M059J (cell line): Measurements from ENCODE around the gene TNFSF8. TPM values are rescaled to one million over a fixed set of nuclear protein-coding genes. Genes with fewer than 3 reads are reported as not detected.

ENCODE experiments used
- DNase-seq: peaks from one replicate; pipeline ENCODE4 v3.0.0-alpha.2; 2012; ENCODE audit warnings: low read depth
- total RNA-seq: library from RNA; depleted of rRNA; stranded (reverse); fragments of >200 nt; shearing (Covaris generic); gene quantifications from 2 replicates; pipeline ENCODE4 v1.2.3, GENCODE V29; 2014

The TNFSF8 gene
- total RNA-seq, 1 experiment from 2014 or later: not detected

DNA sequence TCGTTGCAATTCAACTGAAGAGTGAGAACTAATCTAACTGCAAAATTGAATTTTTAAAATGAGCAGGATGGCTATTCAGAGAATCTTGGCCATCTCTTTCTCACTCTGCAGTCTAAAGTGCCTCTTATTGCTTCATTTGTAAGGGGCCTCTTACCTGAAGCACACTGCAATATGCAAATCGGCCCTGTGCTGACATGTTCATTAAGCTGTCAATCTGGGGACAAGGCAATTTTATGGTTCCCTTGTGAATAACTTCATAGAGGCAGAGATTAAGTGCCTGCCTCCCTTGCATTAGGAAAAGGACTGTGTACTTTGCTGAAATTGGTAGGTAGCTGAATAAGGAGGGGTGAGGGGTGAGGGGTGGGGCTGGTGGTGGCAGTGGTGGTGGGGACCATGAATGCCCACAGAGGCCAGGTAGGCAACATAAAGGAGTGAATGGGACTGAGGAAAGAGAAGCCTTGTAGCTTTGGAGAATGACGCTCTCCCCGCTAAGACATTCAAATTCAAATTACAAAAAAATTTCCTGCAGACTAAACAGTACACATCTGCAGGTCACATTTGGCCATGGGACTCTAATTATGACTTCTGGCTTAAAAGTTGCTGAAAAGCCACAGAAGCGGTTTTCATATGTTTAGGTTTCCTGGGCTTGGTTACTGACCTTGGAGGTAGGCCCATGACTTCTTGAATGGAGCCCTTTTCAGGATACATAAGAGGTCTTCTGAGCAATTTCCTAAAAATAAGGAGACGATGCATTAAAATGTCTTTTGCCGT, 25.0 kb downstream of the TNFSF8 start:
- DNase-seq: no peak

DNA sequence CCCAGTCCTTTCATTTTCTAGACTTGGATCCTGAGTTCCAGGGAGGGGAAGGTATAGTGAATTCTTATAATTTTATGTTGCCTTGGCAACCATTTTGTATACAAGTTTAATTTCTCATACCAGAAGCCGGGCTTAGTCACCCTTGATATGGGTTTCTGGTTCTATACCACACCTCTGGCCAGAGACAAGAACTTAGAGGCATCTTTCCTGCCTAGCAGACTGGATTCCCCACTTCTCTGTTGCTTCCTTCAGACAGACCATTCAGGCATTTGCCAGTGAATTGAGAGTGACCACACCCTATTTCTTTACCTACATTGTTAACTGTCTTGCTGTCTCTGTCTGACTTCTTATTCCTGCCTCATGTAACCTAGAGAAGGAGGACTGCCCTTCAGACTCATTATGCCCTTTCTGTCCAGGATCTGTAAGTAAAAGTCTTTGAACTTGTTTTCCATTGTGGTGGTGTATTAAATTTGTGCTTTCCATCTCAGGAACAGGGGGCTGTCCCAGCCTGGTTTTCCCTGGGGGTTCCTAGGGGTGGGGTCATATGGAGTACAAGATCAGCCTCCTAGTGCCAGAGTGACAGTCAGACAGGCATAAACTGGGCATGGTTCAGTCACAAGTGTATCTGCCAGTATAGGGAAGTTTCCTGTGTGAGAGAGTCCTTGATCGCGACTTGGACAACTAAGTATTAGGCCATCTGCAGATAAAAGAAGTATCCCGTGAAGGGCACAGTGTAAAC, 27.4 kb downstream of the TNFSF8 start:
- peak; percentile 78 for DNase-seq

DNA sequence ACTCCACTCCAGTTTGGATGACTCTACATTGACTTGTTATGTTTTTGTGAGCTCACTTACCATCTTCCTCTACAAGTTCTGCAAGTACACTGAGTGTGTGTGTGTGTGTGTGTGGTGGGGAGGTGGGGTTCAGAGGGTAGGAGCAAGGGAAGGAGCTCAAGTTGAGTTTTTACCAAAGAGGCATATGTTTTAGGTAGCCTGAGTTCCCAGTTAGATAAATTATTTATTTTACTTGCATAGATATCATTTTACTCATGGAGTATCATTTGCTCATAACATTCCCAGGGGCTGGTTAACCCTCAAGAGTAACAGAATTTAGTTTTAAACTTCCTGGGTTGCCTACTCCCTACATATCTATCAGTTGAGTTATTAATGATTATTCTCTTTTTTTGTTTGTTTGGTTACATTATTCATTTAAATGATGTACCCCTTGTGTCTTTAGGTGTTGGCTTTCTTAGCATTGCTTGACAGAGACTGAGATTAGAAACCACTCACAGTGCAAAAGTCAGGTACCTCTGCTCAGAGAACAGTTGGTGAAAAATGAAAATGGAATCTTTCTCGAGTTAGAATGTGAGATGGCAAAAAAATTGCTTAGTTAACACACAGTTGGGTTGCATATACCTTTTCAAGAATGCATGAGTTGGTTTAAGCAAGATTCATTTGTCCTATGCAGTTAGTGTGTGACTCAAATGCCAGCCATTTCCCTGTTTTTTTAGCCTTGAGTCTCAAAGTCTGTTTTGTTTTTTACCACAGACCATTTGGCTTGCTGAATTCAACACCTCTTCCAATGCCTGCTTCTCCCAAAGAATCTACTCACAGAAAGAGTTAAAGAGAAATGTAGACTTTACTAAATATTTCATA, 29.2 kb downstream of the TNFSF8 start:
- DNase-seq: peak; percentile 66

DNA sequence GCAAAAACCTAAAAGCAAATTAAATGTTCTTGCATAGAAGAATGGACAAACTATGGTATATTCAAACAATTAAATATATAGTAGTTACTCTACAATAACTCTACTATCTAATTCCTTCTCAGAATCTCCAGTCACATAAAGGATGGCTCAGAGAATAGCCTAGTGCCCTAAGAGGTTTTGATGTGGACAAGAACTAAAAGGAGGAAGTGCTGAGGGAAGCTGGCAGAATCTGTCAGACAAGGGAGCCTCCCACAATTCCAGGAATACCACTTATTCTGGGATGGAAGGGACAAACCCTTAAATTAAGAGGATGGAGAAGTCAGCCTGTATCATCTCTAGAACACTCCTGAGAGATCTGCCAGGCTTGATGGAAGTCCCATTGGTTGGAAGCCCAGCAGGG, 30.4 kb downstream of the TNFSF8 start:
- DNase-seq: no peak

DNA sequence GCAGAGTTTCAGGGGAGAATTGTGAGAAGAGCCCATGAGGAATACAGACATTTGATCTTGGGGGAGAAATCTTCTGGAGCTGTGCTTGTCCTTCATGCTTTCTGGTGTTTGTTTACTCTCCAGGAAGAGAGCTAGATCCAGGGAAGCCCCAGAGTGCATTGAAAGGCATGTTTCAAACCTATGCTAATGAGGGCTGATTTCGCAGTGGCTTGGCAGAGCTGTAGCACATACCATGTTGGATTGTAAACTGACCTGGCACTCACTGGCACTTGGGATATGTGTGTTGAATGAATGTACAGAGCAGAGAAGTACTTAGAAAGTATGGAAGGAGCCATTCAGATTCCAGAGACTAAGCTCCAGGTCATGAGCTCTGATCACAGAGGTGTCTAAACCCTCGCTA, 30.9 kb downstream of the TNFSF8 start:
- DNase-seq: peak; percentile 47

DNA sequence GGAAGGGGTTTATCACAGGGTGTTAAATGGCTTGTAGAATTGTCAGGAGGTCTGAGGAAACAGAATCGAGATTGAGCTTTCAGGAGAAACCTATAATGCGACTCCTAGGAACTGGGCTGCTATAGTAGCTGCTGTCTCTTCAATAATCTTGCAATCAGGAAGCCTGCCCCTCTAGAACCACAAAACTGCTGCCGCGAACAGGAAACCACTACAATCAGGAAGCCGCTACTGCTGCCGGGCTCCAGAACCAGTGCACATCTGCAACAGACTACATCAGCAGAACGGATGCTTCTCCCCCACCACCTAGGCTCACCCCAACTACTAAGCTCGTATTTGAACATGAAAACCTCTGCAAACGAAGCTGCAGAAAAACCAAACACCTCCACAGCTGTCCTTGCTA, 31.6 kb downstream of the TNFSF8 start:
- no peak for DNase-seq

DNA sequence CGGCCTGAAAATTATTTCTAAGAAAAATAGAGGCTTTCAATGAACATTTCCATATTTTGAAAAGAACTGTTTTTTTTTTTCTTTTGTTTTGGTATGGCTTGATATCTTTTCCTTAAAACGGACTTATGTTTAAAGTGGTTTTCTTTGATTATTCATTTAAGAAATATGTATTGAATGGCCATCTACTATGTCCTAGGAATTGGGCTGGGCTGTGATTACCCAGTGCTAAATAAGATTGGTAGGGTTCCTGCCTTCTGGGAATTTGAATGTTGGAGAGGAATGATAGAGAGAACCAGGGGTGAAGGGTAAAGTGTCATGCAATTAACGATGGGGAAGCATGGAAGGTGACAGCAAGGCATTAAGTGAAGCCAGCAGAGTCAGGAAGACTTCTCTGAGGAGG, 33.2 kb downstream of the TNFSF8 start:
- DNase-seq: no peak

DNA sequence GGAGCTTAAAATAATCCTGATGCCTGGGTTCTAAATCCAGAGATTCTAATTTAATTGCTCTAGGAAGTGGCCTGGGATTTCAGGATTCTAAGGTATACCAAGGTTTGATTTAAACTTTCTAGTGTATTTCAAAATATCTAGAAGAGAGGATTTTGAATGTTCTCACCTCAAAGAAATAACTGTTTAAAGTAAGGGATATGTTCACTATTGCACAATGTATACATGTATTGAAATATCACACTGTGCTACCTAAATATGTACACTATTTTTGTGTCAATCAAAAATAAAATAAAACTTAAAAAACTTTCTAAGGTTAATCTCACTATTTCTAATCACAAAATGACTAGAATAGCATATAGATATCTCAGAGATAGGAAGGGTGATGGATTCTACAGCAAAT, 34.0 kb downstream of the TNFSF8 start:
- no peak for DNase-seq

DNA sequence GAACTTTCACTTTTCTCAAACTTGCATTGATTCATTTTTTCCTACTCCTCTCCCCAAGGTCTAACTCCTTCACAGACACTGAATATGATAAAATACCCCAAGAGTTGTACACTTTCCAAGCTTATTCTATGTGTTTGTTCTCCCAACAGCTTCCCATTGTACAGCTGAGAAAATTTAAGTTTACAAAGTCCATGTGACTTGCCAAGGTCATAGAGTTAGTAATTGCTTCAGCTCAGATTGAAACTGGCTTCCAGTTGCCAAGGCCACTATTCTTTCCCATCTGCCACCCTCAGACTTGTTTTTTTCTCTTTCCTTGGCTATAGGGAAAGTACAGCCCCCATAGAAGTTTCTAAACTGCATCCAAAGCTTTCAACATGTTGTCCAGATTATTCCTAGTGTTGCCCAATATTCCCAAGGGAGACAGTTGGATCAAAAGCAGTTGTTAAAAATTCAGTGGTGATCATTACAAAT, 34.8 kb downstream of the TNFSF8 start:
- no peak for DNase-seq

DNA sequence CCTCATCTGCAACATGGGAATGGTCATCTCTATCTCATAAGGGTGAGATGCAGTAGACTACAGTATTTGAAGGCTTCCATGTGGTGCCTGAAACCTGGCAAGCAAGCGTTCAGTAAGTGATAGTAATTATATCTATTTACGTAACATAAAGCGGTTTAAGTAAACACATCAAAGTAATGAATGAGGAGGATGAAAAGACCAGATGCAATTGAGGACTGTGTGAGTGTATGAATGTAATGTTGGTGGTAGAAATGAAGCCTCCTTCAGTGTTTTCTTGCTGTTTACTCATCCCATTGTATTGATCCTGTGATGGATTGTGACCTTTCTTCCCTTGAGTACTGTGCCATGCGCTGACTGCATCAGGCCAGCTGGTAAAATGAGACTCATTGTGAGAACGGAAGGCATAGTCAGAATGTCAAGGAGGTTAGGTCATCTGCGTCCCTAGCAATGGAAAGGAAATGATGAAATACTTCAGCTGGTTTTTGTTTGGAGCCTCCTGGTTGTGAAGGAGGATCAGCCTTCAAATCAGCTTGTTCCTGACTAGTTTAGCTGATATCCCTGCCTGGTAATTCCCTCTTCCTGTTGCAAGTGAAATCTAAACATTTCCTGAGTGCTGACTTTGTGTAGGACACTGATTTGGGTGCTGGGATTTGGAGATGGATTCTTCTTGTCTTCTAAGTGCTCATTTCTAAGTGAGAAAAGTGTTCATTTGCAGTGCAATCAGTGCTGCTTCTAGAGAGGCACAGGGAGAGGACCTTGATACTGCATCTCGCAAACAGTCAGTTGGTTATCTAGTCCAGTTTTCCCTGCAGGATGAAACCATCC, 35.6 kb downstream of the TNFSF8 start:
- DNase-seq: peak; percentile 99

DNA sequence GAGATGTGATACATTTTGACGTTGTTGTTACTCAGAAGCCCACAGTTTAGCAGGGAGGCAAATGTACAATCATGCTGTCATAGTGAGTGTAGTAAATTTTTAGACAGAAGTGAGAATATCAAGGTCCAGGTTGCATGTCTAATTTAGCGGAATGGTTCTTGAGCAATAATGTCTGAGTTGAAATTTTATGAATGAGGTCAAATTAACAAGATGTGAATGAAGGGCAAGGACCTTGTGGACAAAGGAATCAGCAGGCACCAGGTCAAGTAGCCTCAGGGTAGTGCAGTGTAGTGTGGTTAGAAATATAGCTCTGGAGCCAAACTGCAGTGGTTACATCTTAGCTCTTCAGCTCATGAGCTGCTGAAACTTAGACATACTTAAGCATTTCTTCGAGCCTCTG, 36.2 kb downstream of the TNFSF8 start:
- DNase-seq: peak; percentile 97

DNA sequence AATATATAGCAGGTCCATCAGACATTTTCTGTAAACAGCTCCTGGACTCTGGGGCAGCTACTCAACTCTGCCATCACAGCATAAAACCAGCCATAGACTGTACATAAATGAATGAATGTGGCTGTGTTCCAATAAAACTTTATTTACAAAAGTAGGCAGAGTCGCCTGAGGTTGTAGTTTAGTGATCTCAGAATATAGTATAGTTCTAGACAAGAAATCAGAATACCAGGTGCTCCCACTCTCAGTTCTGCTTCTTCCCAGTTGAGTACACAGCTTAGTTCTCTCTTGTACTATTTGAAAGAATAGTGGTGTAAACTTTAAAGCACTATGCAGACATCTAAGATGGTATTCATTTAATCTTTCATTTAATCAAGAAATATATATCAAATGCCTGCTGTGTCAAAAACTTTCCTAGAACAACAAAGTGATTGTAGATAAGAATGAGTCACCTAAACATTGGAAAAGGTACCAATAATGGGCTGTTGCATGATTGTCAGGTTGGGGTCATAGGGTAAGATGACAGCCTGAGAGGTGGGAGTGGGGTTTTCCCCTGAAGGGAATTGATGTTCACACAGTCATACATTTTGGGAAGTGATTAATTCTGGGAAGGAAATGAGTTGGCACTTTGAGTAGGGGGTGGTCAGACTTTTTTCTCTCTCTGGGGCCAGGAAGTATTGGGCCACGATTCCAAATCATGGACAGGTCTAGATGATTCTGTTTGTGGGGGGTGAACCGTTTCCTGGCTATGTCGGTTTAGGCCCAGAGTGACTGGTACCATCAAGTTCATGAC, 37.0 kb downstream of the TNFSF8 start:
- peak; percentile 89 for DNase-seq

DNA sequence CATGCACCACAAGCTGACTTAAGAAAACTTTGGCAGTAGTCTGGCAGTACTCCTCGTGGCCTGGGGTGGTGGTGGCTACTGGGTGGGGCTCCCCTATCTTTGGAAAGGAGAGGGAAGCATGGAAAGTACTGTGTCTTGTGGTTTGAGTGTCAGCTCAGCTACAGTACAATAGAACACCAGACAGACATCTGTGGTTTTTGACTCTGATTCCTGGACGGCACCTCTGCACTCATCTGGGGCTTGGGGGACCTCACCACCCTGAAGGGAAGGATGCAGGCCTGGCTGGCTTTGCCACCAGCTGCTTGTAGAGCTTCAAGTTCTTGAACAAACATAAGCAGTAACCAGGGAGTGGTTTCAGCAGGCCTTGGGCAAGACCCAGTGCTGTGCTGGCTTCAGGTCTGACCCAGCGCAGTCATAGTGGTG, 40.6 kb downstream of the TNFSF8 start:
- peak; percentile 85 for DNase-seq

DNA sequence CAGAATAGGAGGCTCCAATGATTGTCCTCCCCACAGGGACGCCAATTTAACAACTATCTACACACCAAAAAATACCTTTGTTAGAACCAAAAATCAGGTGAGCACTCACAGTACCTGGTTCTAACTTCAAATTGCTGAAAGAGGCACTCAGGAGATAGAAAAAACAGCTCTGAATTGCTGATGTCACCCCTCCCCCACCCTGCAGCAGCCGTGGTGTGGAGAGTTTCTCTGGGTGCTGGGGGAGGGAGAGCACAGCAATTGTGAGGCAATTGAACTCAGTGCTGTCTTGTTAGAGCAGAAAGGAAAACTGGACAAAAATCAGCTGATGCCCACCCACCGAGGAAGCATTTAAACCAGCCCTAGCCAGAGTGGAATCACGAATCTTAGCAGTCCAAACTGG, 41.8 kb downstream of the TNFSF8 start:
- no peak for DNase-seq

DNA sequence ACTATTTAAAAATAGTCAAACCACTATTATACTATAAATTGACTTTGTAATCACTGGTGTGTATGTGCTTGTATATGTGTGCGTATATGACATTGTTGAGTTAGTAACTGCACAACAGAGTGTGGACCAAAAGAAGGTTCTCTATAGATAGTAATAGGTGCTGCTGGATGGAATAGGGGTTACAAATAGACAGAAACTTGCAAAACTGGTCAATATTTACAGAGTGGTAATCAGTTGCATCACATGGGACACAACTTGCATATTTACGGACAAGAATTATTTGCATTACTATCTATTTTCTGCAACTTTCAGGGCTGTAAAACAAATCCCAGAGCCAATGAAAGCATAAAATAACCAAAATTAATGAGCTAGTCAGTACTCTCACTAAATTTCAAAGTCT, 42.4 kb downstream of the TNFSF8 start:
- no peak for DNase-seq

DNA sequence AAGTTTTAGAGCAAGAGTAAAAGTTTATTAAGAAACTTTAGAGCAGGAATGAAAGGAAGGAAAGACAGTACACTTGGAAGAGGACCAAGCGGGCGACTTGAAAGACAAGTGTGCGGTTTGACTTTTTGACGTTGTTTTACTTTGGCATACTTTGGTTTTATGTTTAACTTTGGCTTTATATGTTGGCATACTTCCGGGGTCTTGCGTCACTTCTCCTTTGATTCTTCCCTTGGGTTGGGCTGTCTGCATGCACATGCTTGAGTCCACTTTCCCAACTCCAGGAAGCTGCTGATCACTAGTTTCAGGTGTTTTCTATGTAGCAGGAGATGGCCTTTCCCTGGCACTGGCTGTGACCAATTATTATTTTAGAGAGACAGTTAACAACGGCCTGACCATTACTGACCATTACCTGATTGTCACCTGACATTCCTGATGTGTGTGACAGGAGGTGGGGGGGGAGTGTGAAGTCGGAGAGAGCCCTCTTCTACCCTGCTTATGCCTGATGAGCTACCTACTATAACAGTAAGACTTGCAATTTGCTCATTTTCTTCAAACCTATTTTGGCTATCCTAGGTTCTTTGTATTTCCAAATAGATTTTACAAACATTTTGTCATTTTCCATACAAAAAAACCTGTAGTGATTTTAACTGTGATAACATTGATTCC, 45.5 kb downstream of the TNFSF8 start:
- peak; percentile 90 for DNase-seq

DNA sequence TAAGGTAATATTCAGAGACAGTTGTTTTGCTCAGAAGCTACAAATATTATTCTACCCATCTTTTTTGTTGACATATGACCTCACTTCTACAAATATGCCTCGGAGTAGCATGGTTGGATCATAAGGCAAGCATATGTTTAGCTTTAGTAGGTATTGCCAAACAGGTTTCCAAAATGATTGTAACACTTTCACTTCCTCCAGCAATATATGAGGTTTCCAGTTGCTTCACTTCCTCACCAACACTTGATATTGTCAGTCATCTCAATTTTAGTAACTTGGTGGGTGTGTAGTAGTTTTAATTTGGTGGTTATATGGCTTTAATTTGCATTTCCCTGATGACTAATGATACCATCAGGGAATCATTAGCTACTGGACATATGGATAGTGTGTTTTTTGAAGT, 46.7 kb downstream of the TNFSF8 start:
- DNase-seq: no peak

DNA sequence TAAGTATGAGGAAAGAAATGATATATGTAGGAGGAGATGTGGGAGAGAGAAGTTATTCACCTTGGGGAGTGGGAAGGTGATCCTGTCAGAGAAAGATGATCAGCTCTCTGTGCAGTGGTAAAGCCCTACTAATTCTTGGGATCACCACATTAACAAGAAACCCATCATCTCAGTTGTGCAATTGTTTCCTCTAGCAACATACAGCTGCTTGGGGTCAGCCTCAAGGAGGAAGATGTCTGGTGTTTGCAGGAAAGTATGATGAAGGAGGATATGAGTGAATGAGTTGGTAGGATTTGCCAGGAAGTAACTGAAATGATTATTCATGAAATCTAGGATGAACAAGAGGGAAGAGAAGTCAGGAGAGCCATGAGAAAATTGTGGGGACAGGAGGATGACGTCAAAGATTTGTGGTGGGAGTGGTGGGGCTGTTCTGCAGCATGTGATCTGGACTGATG, 50.1 kb downstream of the TNFSF8 start:
- no peak for DNase-seq

DNA sequence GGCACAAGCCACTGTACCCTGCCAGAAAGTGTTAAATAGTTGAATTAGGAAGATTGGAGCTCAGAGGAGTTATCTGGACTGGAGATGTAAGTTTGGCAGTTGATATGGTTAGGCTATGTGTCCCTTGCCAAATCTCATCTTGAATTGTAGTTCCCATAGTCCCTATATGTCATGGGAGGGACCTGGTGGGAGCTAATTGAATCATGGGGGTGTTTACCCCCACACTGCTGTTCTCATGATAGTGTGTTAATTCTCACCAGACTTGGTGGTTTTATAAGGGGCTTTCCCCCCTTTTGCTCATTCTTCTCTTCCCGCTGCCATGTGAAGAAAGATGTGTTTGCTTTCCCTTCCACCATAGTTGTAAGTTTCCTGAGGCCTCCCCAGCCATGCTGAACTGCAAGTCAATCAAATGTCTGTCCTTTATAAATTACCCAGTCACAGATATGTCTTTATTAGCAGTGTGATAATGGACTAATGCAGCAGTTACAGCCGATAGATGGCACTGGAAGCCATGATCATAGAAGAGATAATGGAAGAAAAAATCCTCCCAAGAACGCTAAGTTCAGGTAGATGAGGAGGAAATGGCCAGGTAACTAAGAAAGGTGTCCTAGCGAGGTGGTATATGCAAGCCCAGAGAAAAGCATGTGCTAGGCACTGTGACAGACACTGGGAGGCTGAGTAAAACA, 51.4 kb downstream of the TNFSF8 start:
- DNase-seq: no peak
